ENCODE measurements around the gene PRELID2.

DNA sequence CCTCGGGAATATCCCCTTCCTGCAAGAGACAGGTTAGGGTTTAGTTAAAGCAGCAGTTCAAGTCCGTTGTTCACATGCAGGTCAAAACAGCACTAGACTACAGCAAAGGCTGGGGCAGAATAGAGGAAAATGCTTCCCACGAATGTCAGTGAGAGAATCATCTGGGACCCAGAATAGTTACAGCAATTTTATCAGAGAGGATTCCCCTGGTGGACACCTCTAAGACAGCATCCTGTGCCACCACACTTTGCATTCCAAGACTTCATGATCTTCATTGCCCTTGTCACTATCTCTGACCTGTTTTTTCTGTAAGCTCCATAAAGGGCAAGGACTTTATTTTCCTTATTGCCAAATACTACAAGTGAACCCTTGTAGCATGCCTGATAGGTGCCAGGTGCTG is 24.8 kb upstream of the PRELID2 start:
- TF ChIP-seq, protein P1, sequence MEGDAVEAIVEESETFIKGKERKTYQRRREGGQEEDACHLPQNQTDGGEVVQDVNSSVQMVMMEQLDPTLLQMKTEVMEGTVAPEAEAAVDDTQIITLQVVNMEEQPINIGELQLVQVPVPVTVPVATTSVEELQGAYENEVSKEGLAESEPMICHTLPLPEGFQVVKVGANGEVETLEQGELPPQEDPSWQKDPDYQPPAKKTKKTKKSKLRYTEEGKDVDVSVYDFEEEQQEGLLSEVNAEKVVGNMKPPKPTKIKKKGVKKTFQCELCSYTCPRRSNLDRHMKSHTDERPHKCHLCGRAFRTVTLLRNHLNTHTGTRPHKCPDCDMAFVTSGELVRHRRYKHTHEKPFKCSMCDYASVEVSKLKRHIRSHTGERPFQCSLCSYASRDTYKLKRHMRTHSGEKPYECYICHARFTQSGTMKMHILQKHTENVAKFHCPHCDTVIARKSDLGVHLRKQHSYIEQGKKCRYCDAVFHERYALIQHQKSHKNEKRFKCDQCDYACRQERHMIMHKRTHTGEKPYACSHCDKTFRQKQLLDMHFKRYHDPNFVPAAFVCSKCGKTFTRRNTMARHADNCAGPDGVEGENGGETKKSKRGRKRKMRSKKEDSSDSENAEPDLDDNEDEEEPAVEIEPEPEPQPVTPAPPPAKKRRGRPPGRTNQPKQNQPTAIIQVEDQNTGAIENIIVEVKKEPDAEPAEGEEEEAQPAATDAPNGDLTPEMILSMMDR (IDR thresholded peaks at IDR 0.05), result no peak
- TF ChIP-seq POLR2AphosphoS5 (IDR thresholded peaks at IDR 0.05), result no peak
- TF ChIP-seq POLR2A (IDR thresholded peaks at IDR 0.05), result no peak
- TF ChIP-seq EP300 (IDR thresholded peaks at IDR 0.05), result no peak

Measured in upper lobe of left lung (tissue), 4 donors.